ENCODE results near the gene ZNF674. TPM values are rescaled to one million over a fixed set of nuclear protein-coding genes. Genes with fewer than 3 reads are reported as not detected.

ZNF674 gene
- total and polyA plus RNA-seq, 2 of the 4 experiments (the other 2 are of a cell fraction): 2.2 to 13.4 TPM

GRCh38 chrX:46500054-46500453 is 45.2 kb downstream of the ZNF674 start:
- peaks cover 32% of the 10 kb centered on the region for H3K9me3 ChIP-seq (ENCODE audit: control insufficient read depth, insufficient read depth, low read length)
- in situ Hi-C loops (cut with MboI; ENCODE audit: low sequenced_read_pairs) (no loop called here), dilution Hi-C loops (cut with HindIII; ENCODE audit: low sequenced_read_pairs, unreplicated experiment) (no loop called here), intact Hi-C loops (cut with micrococcal nuclease) (no loop called here)
- no peak overlapping the region for H2BK15ac ChIP-seq (ENCODE audit: low read depth, low read length)
- H2BK120ac ChIP-seq (ENCODE audit: low read depth, low read length): no peak overlapping the region
- H3K9me1 ChIP-seq (ENCODE audit: insufficient read depth, low read length): no peaks in the 10 kb centered on the region
- H4K8ac ChIP-seq (ENCODE audit: low read depth in 2 of 2, low read length in 2 of 2): no peak overlapping the region
- no peak overlapping the region for H3K27ac ChIP-seq (ENCODE audit: insufficient read depth, low read length)
- POLR2A ChIA-PET (ENCODE audit: unreplicated experiment): no interaction called here
- H3K23ac ChIP-seq (ENCODE audit: low read depth, low read length): no peak overlapping the region
- H3K36me3 ChIP-seq (ENCODE audit: control insufficient read depth, insufficient read depth, low read length): 0 out of 2 replicates have a peak, but pooled peaks cover 1% of the 10 kb centered on the region
- H3K4me3 ChIP-seq (ENCODE audit: insufficient read depth, low read depth, low read length): no peak overlapping the region
- no peak overlapping the region for H3K14ac ChIP-seq (replicated peaks; ENCODE audit: low read depth, low read length)
- DNase-seq (no peak), ATAC-seq (ENCODE audit: low read depth) (no peak)
- BruUV-seq (replicated peaks): no TSS peak
- no peak overlapping the region for H4K5ac ChIP-seq (ENCODE audit: low read depth, low read length)
- no peak overlapping the region for H4K91ac ChIP-seq (ENCODE audit: insufficient read depth, low read depth, low read length)
- no peaks in the 10 kb centered on the region for H3K79me1 ChIP-seq (ENCODE audit: low read depth in 1 of 2, low read length in 2 of 2)
- TF ChIP-seq RCOR1 (IDR thresholded peaks at IDR 0.05; ENCODE audit: insufficient replicate concordance, low read length) (no peak), RFX5 (IDR thresholded peaks at IDR 0.05; ENCODE audit: low read depth, low read length) (no peak), MAZ (IDR thresholded peaks at IDR 0.05; ENCODE audit: borderline replicate concordance, low read depth, low read length) (no peak), CEBPB (IDR thresholded peaks at IDR 0.05; ENCODE audit: low read depth, low read length) (no peak), RAD21 (IDR thresholded peaks at IDR 0.05; ENCODE audit: low read length) (no peak), POLR2A (IDR thresholded peaks at IDR 0.05; ENCODE audit: low read depth, low read length) (no peak), ELK1 (IDR thresholded peaks at IDR 0.05; ENCODE audit: borderline replicate concordance, low read depth, low read length) (no peak)
- CTCF ChIA-PET: no interaction called here
- no peak overlapping the region for H2AK5ac ChIP-seq (ENCODE audit: low read depth, low read length)
- no peak overlapping the region for H3K9ac ChIP-seq (ENCODE audit: low read depth, low read length)
- no peak overlapping the region for H2AFZ ChIP-seq (replicated peaks; ENCODE audit: low read length, poor library complexity)
- WGBS, 2 experiments (ENCODE audit: extremely low coverage in 2 of 2, insufficient read length in 1 of 2): no CpG with 5 or more reads among the region's 1 CpG
- no peaks in the 10 kb centered on the region for H3K4me1 ChIP-seq (ENCODE audit: control insufficient read depth, insufficient read depth, low read length)
- H3K4me2 ChIP-seq (ENCODE audit: low read depth, low read length): no peak overlapping the region
- no peak overlapping the region for H3K18ac ChIP-seq (ENCODE audit: low read depth, low read length)
- H4K20me1 ChIP-seq (ENCODE audit: insufficient read depth, low read length): no peaks in the 10 kb centered on the region
- no peaks in the 10 kb centered on the region for H3K27me3 ChIP-seq (ENCODE audit: control insufficient read depth, insufficient read depth, low read length)
- H2BK5ac ChIP-seq (ENCODE audit: low read depth, low read length, poor library complexity, severe bottlenecking): no peak overlapping the region
- H3K56ac ChIP-seq (ENCODE audit: extremely low read depth, insufficient read depth, low read length): no peak overlapping the region
- no peak overlapping the region for H3K4ac ChIP-seq (ENCODE audit: low read depth, low read length)
- H2AK9ac ChIP-seq (replicated peaks; ENCODE audit: low read depth, low read length, poor library complexity): no peak overlapping the region
- H2BK20ac ChIP-seq (ENCODE audit: low read depth, low read length): no peak overlapping the region

Data from IMR-90 (cell line).